OCI-LY7 (cell line): Measurements from ENCODE around the gene EIF4B. TPM values are rescaled to one million over a fixed set of nuclear protein-coding genes. Genes with fewer than 3 reads are reported as not detected.

Experiments used
- BruUV-seq: library from RNA; stranded (reverse); fragments of 400-500 nt; replicated peaks from 2 replicates; lab custom pipeline; 2021; lab: Mats Ljungman, UMichigan
- CTCF ChIA-PET: fragments of 300-600 bp; sonication (Branson Sonifier 250); formaldehyde crosslinking; loops from one replicate; lab custom pipeline; 2022; ENCODE audit warnings: antibody characterized with exemption; ENCODE audit not compliant: unreplicated experiment; lab: Charles Lee
- POLR2A ChIA-PET: fragments of 300-600 bp; sonication (Branson Sonifier 250); formaldehyde crosslinking; loops from one replicate; lab custom pipeline; 2022; ENCODE audit warnings: antibody characterized with exemption; lab: Charles Lee
- DNase-seq: peaks from one replicate; pipeline ENCODE4 v3.0.0-alpha.2; 2015; ENCODE audit warnings: low spot score
- H2AFZ ChIP-seq: fragments of 200-600 bp; sonication (generic), shearing (Covaris generic); 2 replicates; pipeline ENCODE4 v1.6.1; 2014; ENCODE audit warnings: mild to moderate bottlenecking, antibody characterized with exemption, low read length, moderate library complexity
- H3K27ac ChIP-seq: fragments of 200-600 bp; sonication (generic); 2 replicates; pipeline ENCODE4 v1.5.1; 2014; ENCODE audit warnings: mixed run types, low read depth, mild to moderate bottlenecking, moderate library complexity, low read length, inconsistent platforms; ENCODE audit not compliant: poor library complexity, severe bottlenecking
- H3K36me3 ChIP-seq: fragments of 200-600 bp; sonication (generic); 2 replicates; pipeline ENCODE4 v1.6.1; 2014; ENCODE audit warnings: mild to moderate bottlenecking, antibody characterized with exemption, low read length, moderate library complexity, mixed read lengths; ENCODE audit not compliant: insufficient read depth
- H3K4me1 ChIP-seq: fragments of 200-600 bp; sonication (generic); 2 replicates; pipeline ENCODE4 v1.5.1; 2014; ENCODE audit warnings: mild to moderate bottlenecking, low read length; ENCODE audit not compliant: insufficient read depth, poor library complexity, severe bottlenecking
- H3K4me2 ChIP-seq: fragments of 200-600 bp; sonication (generic); 2 replicates; pipeline ENCODE4 v1.6.1; 2014; ENCODE audit warnings: mild to moderate bottlenecking, low read length
- H3K4me3 ChIP-seq: fragments of 200-600 bp; sonication (generic); 2 replicates; pipeline ENCODE4 v1.5.1; 2014; ENCODE audit warnings: mild to moderate bottlenecking, low read depth, low read length; ENCODE audit not compliant: poor library complexity, severe bottlenecking
- H3K79me2 ChIP-seq: fragments of 200-600 bp; sonication (generic); 2 replicates; pipeline ENCODE4 v1.6.1; 2016; ENCODE audit warnings: low read depth, mild to moderate bottlenecking, low read length, moderate library complexity, mixed read lengths; ENCODE audit not compliant: insufficient read depth
- H3K9me2 ChIP-seq: fragments of 200-600 bp; sonication (generic); 2 replicates; pipeline ENCODE4 v1.6.1; 2016; ENCODE audit warnings: mild to moderate bottlenecking, low read length, mixed read lengths; ENCODE audit not compliant: insufficient read depth
- H3K9me3 ChIP-seq: fragments of 200-600 bp; sonication (generic); 2 replicates; pipeline ENCODE4 v1.6.1; 2014; ENCODE audit warnings: mild to moderate bottlenecking, mixed run types, low read length, mixed read lengths
- H4K20me1 ChIP-seq: fragments of 200-600 bp; sonication (generic); 2 replicates; pipeline ENCODE4 v1.6.1; 2014; ENCODE audit warnings: mild to moderate bottlenecking, antibody characterized with exemption, low read length, moderate library complexity, mixed read lengths; ENCODE audit not compliant: insufficient read depth
- CTCF ChIP-seq: fragments of 200-600 bp; sonication (generic); conservative IDR thresholded peaks from 2 replicates; pipeline ENCODE4 v1.5.1; 2014; ENCODE audit warnings: mild to moderate bottlenecking, antibody characterized with exemption, low read length, moderate library complexity, mixed read lengths
- EZH2phosphoT487 ChIP-seq: fragments of 200-600 bp; sonication (generic); IDR thresholded peaks from 2 replicates; pipeline ENCODE4 v1.6.1; 2018; ENCODE audit warnings: low read depth, borderline replicate concordance, mild to moderate bottlenecking, mixed run types, antibody characterized with exemption, low read length, moderate library complexity, mixed read lengths
- intact Hi-C: fragments of 100-400 bp; cut with micrococcal nuclease; formaldehyde crosslinking; loops from one replicate; pipeline ENCODE4 v1.10.0; 2022; ENCODE audit not compliant: unreplicated experiment
- total RNA-seq, 2 experiments: library from RNA; depleted of rRNA in 1 of 2; stranded (reverse); fragments of >200 nt in 1 of 2; shearing (Covaris generic) in 1 of 2; gene quantifications; 2 replicates each; pipeline ENCODE4 v1.2.3, GENCODE V29; 2014 to 2022

EIF4B gene
- total RNA-seq, 2 experiments from 2014 or later = 645 to 745 TPM

GRCh38 chr12:53048033-53048779 lies 42.0 kb downstream of the EIF4B start:
- intact Hi-C loops = no loop called here
- H3K27ac ChIP-seq = no peak overlapping the region
- H2AFZ ChIP-seq = peak overlapping the region; percentile 63; the same call in 1 of the 2 replicates
- peaks cover 19% of the 10 kb centered on the region for H3K4me1 ChIP-seq
- no peaks in the 10 kb centered on the region for H3K9me2 ChIP-seq
- H3K36me3 ChIP-seq = no peaks in the 10 kb centered on the region; the same call in 1 of the 2 replicates
- CTCF ChIA-PET = interaction anchor here (0.6 to 1.4 kb wide), 2 partner anchors 31 to 169 kb away, joined by 5 to 6 read pairs; partner anchors contain the start of gene SPRYD3
- no peaks in the 10 kb centered on the region for H3K79me2 ChIP-seq
- H3K4me2 ChIP-seq = peak overlapping the region; percentile 68
- no TSS peak for BruUV-seq
- no peak for DNase-seq
- H3K9me3 ChIP-seq = no peaks in the 10 kb centered on the region
- no peaks in the 10 kb centered on the region for H4K20me1 ChIP-seq
- peak overlapping the region; percentile 63 for H3K4me3 ChIP-seq
- POLR2A ChIA-PET = interaction anchor here (1.2 to 1.3 kb wide), 2 partner anchors 18 to 49 kb away, joined by 3 to 4 read pairs; partner anchors contain the start of gene IGFBP6
- TF ChIP-seq EZH2phosphoT487 (no peak), CTCF (peak; percentile 24)

GRCh38 chr12:53048780-53049401 lies 42.6 kb downstream of the EIF4B start:
- Histone ChIP-seq H3K79me2 (no peaks in the 10 kb centered on the region), H3K4me2 (no peak overlapping the region), H3K4me1 (peaks cover 24% of the 10 kb centered on the region), H4K20me1 (no peaks in the 10 kb centered on the region), H3K36me3 (no peaks in the 10 kb centered on the region), H3K9me3 (no peaks in the 10 kb centered on the region), H2AFZ (no peak overlapping the region), H3K9me2 (no peaks in the 10 kb centered on the region), H3K4me3 (no peak overlapping the region), H3K27ac (no peak overlapping the region)
- BruUV-seq = no TSS peak
- TF ChIP-seq CTCF = no peak; the same call in 1 of the 2 replicates
- TF ChIP-seq EZH2phosphoT487 = no peak
- ChIA-PET POLR2A (interaction anchor here (1.2 kb wide), 1 partner anchor 17 kb away, joined by 3 read pairs; no protein-coding TSS in a partner anchor), CTCF (no interaction called here)
- no peak for DNase-seq
- intact Hi-C loops = no loop called here
